AG20443 (cell line): ENCODE measurements around the gene PSMD4.
"Not testable (repeated sequence)": the region's sequence is repeated elsewhere in the genome, so short reads cannot be mapped to it uniquely, and the experiment has no call there.

Source experiments
- DNase-seq: peaks from one replicate; pipeline ENCODE4 v3.0.0; 2012; ENCODE audit warnings: low spot score, mixed read lengths

Gene PSMD4

GRCh38 chr1:151273924-151274466 lies 19.5 kb downstream of the PSMD4 start:
- peak; percentile 0 for DNase-seq

- DNase-seq = not testable (repeated sequence)
These were observed 20.8 kb downstream of the PSMD4 start for GRCh38 chr1:151275341-151275740.

DNA sequence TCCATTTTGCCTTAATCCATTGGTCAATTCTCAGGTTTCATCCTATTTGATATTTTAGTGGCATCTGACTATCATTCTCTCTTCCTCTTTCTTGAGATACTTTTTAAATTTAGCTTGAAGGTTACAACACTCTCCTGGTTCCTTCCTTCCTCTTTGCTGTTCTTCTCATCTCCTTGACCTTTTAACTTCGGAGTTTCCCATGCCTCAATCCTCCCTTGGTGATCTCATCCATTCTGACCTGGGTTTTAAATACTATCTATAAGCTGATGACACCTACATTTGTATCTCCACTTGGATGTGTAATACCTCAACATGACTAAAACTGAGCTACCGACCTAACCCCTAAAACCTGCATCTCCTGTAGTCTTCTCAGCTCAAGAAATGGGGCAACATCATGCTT lies 22.7 kb downstream of the PSMD4 start:
- DNase-seq = no peak

- DNase-seq = peak; percentile 96
These were observed 26.9 kb downstream of the PSMD4 start for GRCh38 chr1:151281225-151281968.

DNA sequence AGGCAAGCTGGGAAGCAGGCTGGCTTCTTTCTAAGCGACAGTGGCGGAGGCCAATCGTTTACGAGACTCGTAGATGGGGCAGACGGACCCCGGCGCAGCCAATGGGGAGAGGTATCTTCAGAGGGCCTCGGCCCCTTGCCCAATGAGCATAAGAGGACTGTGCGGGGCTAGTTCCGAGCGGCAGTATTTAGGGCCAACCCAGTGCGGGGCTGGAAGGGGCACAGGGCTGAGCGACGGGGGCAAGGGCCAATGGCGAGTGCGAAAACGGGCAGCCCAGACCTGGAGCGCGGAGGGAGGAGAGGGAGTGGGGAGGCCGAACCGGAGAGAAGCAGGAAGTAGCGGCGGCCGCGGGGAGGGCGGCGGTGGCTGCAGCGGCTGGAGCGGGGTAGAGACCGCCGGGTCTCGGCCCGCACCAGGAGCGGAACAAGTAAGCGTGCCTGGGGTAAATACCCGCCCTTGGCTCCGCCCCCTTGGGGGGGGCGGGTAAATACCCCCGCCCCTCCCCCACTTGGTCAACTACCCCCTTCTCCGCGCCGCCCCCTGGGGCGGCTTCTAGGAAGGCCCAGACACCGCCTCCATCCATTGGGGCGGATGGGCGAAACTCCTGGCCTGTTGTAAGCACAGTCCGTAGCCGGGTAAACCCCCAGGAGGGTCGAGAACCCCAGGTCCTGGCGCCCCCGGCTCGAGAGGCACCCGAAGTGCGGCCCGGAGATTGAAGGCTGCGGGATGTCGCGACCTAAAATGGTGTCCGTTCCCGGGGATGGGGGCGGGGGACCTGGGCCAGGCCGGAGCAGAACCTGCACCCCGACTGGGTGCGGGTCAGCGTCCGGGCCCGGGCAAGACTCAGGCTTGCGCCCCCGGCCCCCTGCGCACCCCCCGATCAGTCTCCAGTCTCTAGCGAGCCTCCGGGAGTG lies 27.7 kb downstream of the PSMD4 start, which contains the start of gene ZNF687:
Gene ZNF687, plus strand, starts transcription at position 331 of the 914 bp plus-strand sequence. CDS start 3,993 bp downstream, outside the sequence.
- DNase-seq = peak; percentile 98

GRCh38 chr1:151282883-151283725 lies 28.6 kb downstream of the PSMD4 start:
- DNase-seq = no peak

DNA sequence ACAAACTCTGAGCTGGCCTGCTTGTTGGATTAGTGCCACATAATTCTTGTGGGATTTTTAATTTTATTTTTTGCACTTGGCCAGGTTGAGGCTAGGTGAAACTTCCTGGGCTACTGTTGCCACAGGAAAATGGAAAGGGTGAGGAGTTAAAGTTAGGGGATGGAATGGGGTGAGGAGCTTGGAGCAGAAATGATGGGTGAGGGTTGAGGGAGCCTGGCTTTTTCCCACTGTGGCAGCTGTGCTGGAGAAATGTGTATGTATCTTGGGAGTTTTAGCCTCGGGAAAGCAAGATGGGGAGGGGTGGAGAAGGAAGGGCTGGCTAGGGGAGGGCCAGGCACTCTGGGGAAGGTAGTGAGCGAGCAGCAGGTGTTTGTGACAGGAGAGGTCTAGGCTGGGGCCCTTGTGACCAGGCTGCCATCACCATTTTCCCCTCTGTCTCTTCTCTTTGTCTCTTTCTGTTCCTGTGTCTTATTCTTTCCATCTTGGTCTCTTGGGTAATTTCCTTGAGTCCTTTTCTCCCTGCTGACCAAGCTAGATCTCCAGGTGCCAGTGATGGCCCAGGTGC lies 29.6 kb downstream of the PSMD4 start:
- no peak for DNase-seq

DNA sequence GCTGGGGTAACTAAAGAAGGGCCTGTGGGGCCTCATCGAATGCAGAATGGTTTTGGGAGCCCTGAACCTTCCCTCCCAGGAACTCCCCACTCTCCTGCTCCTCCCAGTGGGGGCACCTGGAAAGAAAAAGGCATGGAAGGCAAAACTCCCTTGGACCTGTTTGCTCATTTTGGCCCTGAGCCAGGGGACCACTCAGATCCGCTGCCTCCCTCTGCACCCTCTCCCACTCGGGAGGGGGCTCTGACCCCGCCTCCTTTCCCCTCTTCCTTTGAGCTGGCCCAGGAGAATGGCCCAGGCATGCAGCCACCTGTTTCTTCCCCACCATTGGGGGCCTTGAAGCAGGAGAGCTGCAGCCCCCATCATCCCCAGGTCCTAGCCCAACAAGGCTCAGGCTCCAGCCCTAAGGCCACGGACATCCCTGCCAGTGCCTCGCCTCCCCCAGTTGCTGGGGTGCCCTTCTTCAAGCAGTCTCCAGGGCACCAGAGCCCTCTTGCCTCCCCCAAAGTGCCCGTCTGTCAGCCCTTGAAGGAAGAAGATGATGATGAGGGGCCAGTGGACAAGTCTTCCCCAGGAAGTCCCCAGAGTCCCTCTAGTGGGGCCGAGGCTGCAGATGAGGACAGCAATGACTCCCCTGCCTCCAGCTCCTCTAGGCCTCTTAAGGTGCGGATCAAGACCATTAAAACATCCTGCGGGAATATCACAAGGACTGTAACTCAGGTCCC lies 32.2 kb downstream of the PSMD4 start:
- DNase-seq = no peak

GRCh38 chr1:151287341-151287699 lies 32.8 kb downstream of the PSMD4 start:
- no peak for DNase-seq

DNA sequence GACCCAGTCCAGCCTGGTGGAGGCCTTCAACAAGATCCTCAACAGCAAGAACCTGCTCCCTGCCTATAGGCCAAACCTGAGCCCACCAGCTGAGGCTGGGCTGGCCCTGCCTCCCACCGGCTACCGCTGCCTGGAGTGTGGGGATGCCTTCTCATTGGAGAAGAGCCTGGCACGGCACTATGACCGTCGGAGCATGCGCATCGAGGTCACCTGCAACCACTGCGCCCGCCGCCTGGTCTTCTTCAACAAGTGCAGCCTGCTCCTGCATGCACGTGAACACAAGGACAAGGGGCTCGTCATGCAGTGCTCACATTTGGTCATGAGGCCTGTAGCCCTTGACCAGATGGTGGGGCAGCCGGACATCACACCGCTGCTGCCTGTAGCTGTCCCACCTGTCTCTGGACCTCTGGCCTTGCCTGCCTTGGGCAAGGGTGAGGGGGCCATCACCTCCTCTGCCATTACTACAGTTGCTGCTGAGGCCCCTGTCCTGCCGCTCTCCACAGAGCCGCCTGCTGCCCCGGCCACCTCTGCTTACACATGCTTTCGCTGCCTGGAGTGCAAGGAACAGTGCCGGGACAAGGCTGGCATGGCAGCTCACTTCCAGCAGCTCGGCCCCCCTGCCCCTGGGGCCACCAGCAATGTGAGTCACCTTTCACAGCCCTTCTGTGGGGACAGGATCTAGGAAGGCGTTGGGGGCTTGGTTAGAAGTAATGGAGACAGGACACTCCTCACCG lies 33.4 kb downstream of the PSMD4 start:
- DNase-seq = no peak

GRCh38 chr1:151288502-151288901 lies 34.0 kb downstream of the PSMD4 start:
- DNase-seq = no peak

GRCh38 chr1:151289080-151289935 lies 34.8 kb downstream of the PSMD4 start:
- DNase-seq = no peak

DNA sequence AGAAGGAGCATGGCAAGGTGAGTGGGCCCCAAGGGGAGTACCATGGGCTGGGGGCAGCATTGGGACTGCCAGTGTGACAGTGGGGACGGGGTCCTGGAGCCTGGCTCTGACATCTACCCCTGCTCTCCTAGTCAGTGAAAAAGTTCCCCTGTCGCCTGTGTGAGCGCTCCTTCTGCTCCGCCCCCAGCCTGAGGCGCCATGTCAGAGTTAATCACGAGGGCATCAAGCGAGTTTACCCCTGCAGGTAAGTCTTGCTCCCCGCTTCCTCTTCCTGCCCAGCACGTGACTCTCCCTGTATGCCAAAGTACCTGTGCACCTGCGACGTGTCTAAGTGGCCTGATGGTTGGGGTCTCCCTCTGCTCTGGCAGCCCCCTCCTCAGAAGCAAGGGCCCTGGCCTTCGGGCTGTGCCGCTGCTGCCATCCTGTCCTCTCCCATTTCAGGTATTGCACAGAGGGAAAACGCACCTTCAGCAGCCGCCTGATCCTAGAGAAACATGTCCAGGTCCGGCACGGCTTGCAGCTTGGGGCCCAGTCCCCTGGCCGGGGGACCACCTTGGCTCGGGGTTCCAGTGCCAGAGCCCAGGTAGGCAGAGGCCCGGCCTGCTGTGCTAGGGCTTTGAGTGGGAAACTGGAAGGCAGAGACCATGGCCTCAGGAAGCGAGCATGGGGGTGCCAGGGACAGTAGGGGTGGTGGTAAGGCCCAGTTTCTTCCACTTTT lies 35.6 kb downstream of the PSMD4 start:
- no peak for DNase-seq

DNA sequence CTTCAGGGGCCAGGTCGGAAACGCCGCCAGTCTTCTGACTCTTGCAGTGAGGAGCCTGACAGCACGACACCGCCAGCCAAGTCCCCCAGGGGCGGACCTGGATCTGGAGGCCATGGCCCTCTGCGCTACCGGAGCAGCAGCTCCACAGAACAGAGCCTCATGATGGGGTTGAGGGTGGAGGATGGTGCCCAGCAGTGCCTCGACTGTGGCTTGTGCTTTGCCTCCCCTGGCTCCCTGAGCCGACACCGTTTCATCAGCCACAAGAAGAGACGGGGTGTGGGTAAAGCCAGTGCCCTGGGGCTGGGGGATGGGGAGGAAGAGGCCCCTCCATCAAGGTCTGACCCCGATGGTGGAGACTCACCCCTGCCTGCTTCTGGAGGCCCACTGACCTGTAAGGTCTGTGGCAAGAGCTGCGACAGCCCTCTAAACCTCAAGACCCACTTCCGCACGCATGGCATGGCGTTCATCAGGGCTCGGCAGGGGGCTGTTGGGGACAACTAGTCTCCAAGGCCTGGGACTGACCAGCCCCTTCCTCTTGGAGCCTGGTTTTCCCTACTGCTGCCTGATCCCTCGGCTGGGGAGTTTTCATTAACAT lies 36.3 kb downstream of the PSMD4 start:
- DNase-seq = no peak

DNA sequence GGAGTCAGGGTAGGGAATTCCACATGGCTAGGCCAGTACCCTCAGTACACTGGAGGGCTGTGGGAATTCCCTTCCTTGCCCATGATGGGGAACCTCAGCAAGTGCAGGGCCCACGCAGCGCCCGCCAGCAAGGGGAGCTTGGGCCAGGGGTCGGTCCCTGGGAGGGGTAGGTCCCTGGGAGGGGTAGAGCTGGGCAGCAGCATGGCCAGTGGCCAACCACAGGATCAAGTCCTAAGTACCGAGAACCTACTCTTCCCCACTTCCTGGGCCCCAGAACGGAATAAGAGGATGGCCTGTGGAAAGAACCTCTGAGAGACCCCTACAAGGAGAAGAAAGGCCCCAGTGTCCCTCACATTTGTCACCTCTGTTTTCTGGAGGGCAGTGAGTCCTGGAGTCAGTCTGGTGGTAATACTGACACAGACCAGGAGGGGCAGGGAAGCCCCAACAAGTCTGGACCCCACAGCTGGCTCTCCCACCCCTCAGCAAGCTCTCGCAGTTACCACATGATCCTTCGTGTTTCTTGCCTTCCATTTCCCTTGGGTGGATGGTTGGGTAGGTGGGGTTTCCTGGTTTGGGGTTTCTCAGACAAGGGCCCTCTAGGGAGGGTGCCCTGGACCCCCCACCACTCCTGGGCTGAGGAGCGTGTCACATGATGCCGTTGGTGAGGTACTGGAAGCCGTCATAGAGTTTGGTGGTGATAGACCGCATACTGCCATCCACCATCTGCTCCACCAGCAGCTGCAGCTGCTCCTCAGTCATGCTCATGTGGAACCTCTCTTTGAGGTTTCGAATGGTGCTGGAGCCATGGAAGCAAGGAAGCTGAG lies 37.9 kb downstream of the PSMD4 start:
- DNase-seq = no peak

DNA sequence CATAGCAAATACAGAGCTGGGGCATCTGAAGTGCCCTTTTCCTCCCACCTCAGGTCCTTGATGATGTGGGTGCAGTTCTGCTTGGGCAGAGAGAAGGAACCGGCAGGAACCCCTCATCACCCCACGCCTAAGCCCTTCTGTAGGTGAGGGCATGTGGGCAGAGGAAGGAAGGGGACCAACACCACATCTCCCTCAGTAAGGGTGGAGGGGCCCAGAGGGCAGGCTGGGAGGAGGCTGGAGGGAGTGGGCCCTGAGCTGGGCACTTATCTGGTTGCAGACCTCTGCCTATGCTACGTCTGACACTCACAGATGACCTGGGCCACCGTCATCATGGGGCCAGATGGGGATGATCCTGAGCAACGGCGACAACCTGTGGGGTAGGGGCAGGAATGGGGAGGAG lies 38.6 kb downstream of the PSMD4 start:
- DNase-seq = no peak

DNA sequence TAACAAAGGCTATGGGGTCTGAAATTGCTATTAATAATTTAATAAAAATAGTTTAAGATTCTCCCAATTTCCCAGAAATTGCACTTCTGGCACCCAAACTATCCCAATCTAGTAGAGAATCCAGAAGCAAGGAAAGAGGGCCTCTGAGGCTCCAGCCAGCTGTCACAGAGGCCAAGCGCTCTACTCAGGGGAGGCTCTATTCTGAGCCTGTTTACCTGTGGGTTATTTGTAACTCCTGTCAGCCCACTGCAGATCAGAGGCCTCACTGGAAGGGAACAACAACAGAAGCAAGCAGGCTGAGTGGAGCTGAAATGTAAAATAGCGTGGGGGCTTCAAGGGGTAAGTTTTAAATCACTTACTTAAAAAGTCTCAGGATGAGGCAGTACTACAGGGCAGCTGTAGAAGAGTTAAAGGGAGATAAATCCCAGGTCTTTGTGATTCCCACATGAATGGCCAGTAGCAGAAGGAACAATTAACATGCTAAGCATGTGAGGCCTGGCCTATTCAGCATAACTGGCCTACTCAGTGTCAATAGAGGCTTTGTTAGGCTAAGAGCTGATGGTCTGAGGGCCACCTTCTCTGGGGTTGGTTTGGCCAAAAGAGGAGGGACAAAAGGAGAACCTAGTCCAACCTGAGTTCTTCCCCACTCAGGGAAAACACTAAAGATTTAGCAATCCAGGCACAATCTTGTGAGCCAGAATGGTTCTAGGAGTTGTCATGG lies 40.4 kb downstream of the PSMD4 start:
- no peak for DNase-seq
